HG02588 (cell line): ENCODE measurements around the gene TSR1.

Experiments
- ATAC-seq: cut with Tn5 transposase; IDR thresholded peaks from one replicate; pipeline ENCODE4 v1.9.1; 2021; ENCODE audit warnings: mild to moderate bottlenecking, moderate library complexity; ENCODE audit not compliant: unreplicated experiment

TSR1 gene

DNA sequence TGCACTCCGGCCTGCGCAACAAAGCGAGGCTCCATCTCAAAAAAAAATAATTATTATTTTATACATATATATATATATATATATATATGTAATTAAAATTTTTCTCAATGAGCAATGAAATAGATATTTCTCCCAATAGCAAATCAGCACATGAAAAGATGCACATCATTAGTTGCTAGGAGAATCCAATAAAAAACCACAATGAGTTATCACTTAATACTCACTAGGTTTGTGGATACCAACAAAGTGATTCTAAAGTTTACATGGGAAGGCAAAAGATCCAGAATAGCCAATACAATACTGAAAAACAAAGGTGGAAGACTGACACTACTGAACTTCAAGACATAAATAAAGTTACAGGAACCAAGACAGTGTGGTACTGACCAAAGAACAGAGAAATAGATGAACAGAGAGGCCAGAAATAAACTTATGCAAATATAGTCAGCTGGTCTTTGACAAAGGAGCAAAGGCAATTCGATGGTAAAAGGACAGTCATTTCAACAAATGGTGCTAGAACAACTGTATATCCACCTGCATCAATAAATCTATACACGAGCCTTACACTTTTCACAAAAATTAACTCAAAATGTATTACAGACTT is 46.3 kb downstream of the TSR1 start:
- ATAC-seq, result no peak

DNA sequence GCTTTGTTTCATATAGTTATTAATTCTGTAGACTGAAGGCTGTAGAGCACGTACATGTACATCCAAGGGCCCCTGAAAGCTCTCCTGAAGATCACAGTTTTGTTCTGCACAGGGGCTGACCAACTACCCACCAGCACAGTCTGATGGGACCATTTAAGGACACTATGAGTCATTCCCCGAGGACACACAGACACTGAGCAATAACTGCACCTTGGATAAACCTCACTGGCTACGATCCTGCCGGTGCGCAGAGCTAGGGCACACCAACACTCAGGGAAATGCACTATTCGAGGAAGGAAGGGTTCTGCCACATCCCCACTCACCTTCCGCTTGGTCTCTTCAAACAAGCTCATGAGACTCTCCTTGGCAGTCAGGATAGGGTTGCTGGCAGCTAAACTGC is 53.0 kb downstream of the TSR1 start:
- ATAC-seq, result no peak

DNA sequence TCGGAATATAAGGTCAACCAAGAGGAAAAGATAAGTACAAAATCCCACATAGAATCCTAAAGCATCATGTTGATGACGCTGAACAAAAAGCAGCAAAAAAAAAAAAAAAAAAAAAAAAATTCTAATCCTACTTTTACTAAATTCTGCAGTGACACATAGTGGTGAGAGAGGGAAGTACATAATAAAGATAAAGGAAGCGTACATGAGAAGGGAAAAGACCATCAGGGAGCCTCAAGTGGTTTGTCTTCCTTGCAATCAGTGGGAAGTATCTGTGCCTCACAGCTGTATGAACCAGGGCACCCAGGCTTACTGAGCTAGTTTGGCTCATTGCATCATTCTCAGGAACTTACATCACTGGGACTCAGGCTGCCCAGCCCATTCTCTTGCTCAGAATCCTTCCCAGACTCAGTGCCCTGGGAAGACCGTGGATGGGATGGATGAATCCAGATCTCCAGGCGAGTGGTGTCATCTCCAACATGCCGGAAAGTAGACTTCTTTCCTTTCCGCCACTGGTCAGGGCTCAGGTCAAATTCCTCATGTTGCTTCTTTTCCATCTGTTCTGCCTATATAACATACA is 53.9 kb downstream of the TSR1 start:
- no peak for ATAC-seq

DNA sequence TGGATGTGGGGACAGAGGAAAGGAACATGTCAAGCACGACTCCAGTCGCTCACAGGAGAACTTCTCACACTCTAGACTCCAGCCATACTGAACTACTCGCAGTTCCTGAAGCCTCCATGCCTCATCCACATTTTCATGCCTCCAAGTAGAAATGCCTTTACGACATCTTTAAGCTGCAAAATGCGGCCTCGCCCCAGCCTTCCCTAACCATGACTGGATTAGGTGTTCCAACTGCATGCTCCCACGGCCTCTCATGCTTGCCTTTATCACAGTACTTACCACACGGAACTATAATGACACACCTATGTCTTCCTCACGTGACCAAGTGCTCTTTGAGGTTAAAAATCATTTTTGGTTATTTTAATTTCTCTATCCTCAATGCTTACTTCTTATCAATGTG is 56.5 kb downstream of the TSR1 start:
- ATAC-seq, result no peak

DNA sequence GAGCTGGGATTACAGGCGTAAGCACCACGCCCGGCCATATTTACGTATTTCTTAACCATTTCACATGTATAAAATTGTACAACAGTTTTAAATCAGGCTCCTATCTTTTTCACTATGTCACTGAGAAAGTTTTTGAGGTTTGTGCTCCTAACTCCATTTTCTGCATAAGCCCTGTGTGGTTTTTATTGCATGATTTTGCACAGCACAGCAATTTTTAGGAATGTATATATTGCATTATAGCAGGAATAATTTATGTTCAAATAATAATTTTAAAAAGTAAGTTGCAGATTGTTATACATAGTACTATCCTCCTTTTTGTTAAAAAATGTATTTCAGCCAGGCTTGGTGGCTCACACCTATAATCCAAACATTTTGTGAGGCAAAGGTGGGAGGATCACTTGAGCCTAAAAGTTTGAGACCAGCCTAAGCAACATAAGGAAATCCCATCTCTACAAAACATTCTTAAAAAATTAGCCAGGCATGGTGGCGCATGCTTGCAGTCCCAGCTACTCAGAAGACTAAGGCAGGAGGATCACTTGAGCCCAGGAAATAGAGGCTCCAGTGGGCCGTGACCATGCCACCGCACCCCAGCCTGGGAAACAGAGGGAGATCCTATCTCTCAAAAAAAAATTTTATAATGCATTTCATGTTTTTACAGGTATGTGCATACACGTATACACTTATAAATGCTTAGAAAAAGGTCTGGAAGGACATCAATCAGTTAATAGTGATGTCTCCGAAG is 58.7 kb downstream of the TSR1 start:
- ATAC-seq, result no peak

DNA sequence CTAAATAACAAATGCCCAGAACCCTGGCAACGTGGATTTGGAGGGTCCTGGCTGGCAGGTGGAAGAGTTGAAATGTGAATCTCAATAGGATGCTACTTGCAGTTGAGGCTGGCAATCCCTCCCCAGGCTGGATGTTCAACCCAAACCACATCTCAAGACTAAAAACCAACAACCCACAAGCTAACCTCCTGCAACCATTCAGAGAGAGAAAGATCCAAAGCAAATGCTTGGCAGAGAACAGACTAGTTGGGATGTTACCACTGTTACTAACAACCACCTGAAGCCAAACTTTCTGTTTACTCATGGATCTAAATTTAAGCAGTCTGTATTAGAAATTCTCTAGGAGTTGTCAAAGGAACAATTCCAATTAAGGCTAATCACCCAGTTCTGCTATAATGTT is 60.5 kb downstream of the TSR1 start:
- ATAC-seq, result no peak

DNA sequence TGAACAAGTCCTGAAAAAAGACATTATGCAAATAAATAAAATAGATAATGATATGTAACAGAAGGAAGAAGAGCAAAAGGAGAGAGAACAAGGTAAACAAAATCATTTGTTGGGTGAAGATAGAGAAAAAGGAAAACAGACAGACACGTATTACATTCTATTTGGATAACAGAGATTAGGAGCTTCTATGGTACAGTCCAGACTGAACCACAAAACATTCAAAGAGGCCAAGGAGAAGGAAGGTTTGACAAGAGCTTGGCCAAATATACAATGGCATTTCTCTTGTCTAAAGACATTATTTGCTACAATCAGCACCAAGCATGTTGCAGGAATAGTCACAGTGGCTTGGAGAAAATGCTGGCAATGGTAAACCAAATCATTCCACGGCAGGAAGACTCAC is 61.8 kb downstream of the TSR1 start:
- ATAC-seq, result no peak
